DMS79 treated with DMSO at 0.1 percent for 48 hours (cell line): Measurements from ENCODE around the gene PBXIP1.
"Not testable (repeated sequence)": the region's sequence is repeated elsewhere in the genome, so short reads cannot be mapped to it uniquely, and the experiment has no call there.

Experiments used
- DNase-seq: peaks from one replicate; lab custom pipeline; 2025; lab: John Stamatoyannopoulos, UW

PBXIP1 gene

GRCh38 chr1:154994269-154994587, 38.3 kb upstream of the PBXIP1 start:
- no peak for DNase-seq

- no peak for DNase-seq
Observed at GRCh38 chr1:154993572-154994268, 37.8 kb upstream of the PBXIP1 start, which contains the start of gene LENEP. Gene LENEP, plus strand, starts transcription at chr1:154993586. Its CDS starts 22 bp downstream, at chr1:154993608.

GRCh38 chr1:154992721-154993571, 37.0 kb upstream of the PBXIP1 start:
- DNase-seq = no peak

GRCh38 chr1:154990276-154990675, 34.4 kb upstream of the PBXIP1 start:
- DNase-seq = no peak

- DNase-seq = no peak
Observed at GRCh38 chr1:154989195-154989860, 33.4 kb upstream of the PBXIP1 start.

GRCh38 chr1:154988058-154988954, 32.4 kb upstream of the PBXIP1 start:
- DNase-seq = no peak

- no peak for DNase-seq
Observed at GRCh38 chr1:154987326-154987725, 31.4 kb upstream of the PBXIP1 start.

- not testable (repeated sequence) for DNase-seq
Observed at GRCh38 chr1:154986736-154987135, 30.8 kb upstream of the PBXIP1 start.

- peak; percentile 25 for DNase-seq
Observed at GRCh38 chr1:154983776-154984466, 28.0 kb upstream of the PBXIP1 start.

GRCh38 chr1:154982897-154983648, 27.2 kb upstream of the PBXIP1 start, which contains the start of gene FLAD1:
Gene FLAD1, plus strand, starts transcription at chr1:154983344. Its CDS starts 351 bp downstream, at chr1:154983695.
- peak; percentile 99 for DNase-seq

GRCh38 chr1:154982341-154982740, 26.4 kb upstream of the PBXIP1 start:
- DNase-seq = no peak

- DNase-seq = no peak
Observed at GRCh38 chr1:154978360-154978759, 22.5 kb upstream of the PBXIP1 start.

GRCh38 chr1:154977762-154978161, 21.9 kb upstream of the PBXIP1 start:
- DNase-seq = not testable (repeated sequence)

GRCh38 chr1:154975409-154976059, 19.6 kb upstream of the PBXIP1 start:
- peak; percentile 47 for DNase-seq

- DNase-seq = peak; percentile 97
Observed at GRCh38 chr1:154974808-154975408, 19.0 kb upstream of the PBXIP1 start.

- DNase-seq = peak; percentile 98
Observed at GRCh38 chr1:154974102-154974807, 18.4 kb upstream of the PBXIP1 start, which contains the start of gene CKS1B. Gene CKS1B, plus strand, starts transcription at chr1:154974681. Its CDS starts 65 bp downstream, at chr1:154974746.

GRCh38 chr1:154973344-154974101, 17.6 kb upstream of the PBXIP1 start:
- peak; percentile 89 for DNase-seq
